ENCODE results near the gene DPY19L3. TPM values are rescaled to one million over a fixed set of nuclear protein-coding genes. Genes with fewer than 3 reads are reported as not detected.
"Not testable (repeated sequence)": the region's sequence is repeated elsewhere in the genome, so short reads cannot be mapped to it uniquely, and the experiment has no call there.

The DPY19L3 gene
- total RNA-seq, 2 experiments from 2014 or later, result 11.1 to 11.5 TPM

GRCh38 chr19:32489971-32490370, 84.4 kb downstream of the DPY19L3 start:
- DNase-seq, result no peak
- Mint-ChIP-seq H3K9me3 (no peaks in the 10 kb centered on the region), H3K4me3 (no peak overlapping the region), H3K27ac (no peak overlapping the region), H3K27me3 (ENCODE audit: low read depth) (no peaks in the 10 kb centered on the region), H3K36me3 (ENCODE audit: low read depth) (peaks cover 18% of the 10 kb centered on the region), H3K4me1 (ENCODE audit: low read depth) (no peaks in the 10 kb centered on the region)
- CTCF ChIA-PET, result no interaction called here
- intact Hi-C loops (cut with micrococcal nuclease), result no loop called here

GRCh38 chr19:32497391-32497790, 91.8 kb downstream of the DPY19L3 start:
- Mint-ChIP-seq H3K4me1 (ENCODE audit: low read depth) (no peaks in the 10 kb centered on the region), H3K4me3 (no peak overlapping the region), H3K27me3 (ENCODE audit: low read depth) (no peaks in the 10 kb centered on the region), H3K9me3 (no peaks in the 10 kb centered on the region), H3K27ac (no peak overlapping the region), H3K36me3 (ENCODE audit: low read depth) (no peaks in the 10 kb centered on the region)
- CTCF ChIA-PET, result interaction anchor here (1.0 kb wide), 1 partner anchor 54 kb away, joined by 4 read pairs; no protein-coding TSS in a partner anchor
- intact Hi-C loops (cut with micrococcal nuclease), result no loop called here
- DNase-seq, result no peak

GRCh38 chr19:32498648-32499200, 93.2 kb downstream of the DPY19L3 start:
- no peak overlapping the region for H3K4me3 Mint-ChIP-seq
- no peaks in the 10 kb centered on the region for H3K4me1 Mint-ChIP-seq (ENCODE audit: low read depth)
- no peak for DNase-seq
- no peaks in the 10 kb centered on the region for H3K27me3 Mint-ChIP-seq (ENCODE audit: low read depth)
- H3K9me3 Mint-ChIP-seq, result no peaks in the 10 kb centered on the region
- intact Hi-C loops (cut with micrococcal nuclease), result no loop called here
- no peak overlapping the region for H3K27ac Mint-ChIP-seq
- CTCF ChIA-PET, result no interaction called here
- H3K36me3 Mint-ChIP-seq (ENCODE audit: low read depth), result no peaks in the 10 kb centered on the region

GRCh38 chr19:32512498-32512897, 106.9 kb downstream of the DPY19L3 start:
- H3K9me3 Mint-ChIP-seq; H3K4me1 Mint-ChIP-seq (ENCODE audit: low read depth); H3K27me3 Mint-ChIP-seq (ENCODE audit: low read depth); CTCF ChIA-PET; intact Hi-C loops (cut with micrococcal nuclease); H3K36me3 Mint-ChIP-seq (ENCODE audit: low read depth); DNase-seq; H3K27ac Mint-ChIP-seq; H3K4me3 Mint-ChIP-seq: not testable (repeated sequence)

GRCh38 chr19:32519023-32519422, 113.5 kb downstream of the DPY19L3 start:
- Mint-ChIP-seq H3K27me3 (ENCODE audit: low read depth) (no peaks in the 10 kb centered on the region), H3K4me3 (no peak overlapping the region), H3K9me3 (no peaks in the 10 kb centered on the region), H3K4me1 (ENCODE audit: low read depth) (peaks cover 22% of the 10 kb centered on the region), H3K36me3 (ENCODE audit: low read depth) (no peaks in the 10 kb centered on the region), H3K27ac (no peak overlapping the region)
- intact Hi-C loops (cut with micrococcal nuclease), result no loop called here
- no peak for DNase-seq
- CTCF ChIA-PET, result no interaction called here

GRCh38 chr19:32522967-32523366, 117.4 kb downstream of the DPY19L3 start:
- H3K4me1 Mint-ChIP-seq (ENCODE audit: low read depth), result peaks cover 22% of the 10 kb centered on the region

GRCh38 chr19:32526895-32527294, 121.3 kb downstream of the DPY19L3 start:
- H3K27me3 Mint-ChIP-seq (ENCODE audit: low read depth), result no peaks in the 10 kb centered on the region
- no peak overlapping the region for H3K4me3 Mint-ChIP-seq

More at GRCh38 chr19:32522967-32523366, 117.4 kb downstream of the DPY19L3 start:
- CTCF ChIA-PET, result no interaction called here
- DNase-seq, result no peak
- H3K4me3 Mint-ChIP-seq, result no peak overlapping the region
- H3K36me3 Mint-ChIP-seq (ENCODE audit: low read depth), result no peaks in the 10 kb centered on the region
- no peak overlapping the region for H3K27ac Mint-ChIP-seq
- no peaks in the 10 kb centered on the region for H3K9me3 Mint-ChIP-seq
- H3K27me3 Mint-ChIP-seq (ENCODE audit: low read depth), result no peaks in the 10 kb centered on the region
- intact Hi-C loops (cut with micrococcal nuclease), result no loop called here

GRCh38 chr19:32530773-32531172, 125.2 kb downstream of the DPY19L3 start:
- peaks cover 20% of the 10 kb centered on the region for H3K9me3 Mint-ChIP-seq

More at GRCh38 chr19:32526895-32527294, 121.3 kb downstream of the DPY19L3 start:
- CTCF ChIA-PET, result no interaction called here
- intact Hi-C loops (cut with micrococcal nuclease), result no loop called here
- no peak overlapping the region for H3K27ac Mint-ChIP-seq
- H3K36me3 Mint-ChIP-seq (ENCODE audit: low read depth), result no peaks in the 10 kb centered on the region
- H3K4me1 Mint-ChIP-seq (ENCODE audit: low read depth), result no peaks in the 10 kb centered on the region
- peaks cover 10% of the 10 kb centered on the region for H3K9me3 Mint-ChIP-seq
- no peak for DNase-seq

GRCh38 chr19:32532233-32532632, 126.7 kb downstream of the DPY19L3 start:
- Mint-ChIP-seq H3K36me3 (ENCODE audit: low read depth) (no peaks in the 10 kb centered on the region), H3K4me1 (ENCODE audit: low read depth) (no peaks in the 10 kb centered on the region), H3K27me3 (ENCODE audit: low read depth) (no peaks in the 10 kb centered on the region), H3K4me3 (no peak overlapping the region), H3K27ac (no peak overlapping the region), H3K9me3 (peaks cover 20% of the 10 kb centered on the region)
- CTCF ChIA-PET, result no interaction called here
- no peak for DNase-seq
- intact Hi-C loops (cut with micrococcal nuclease), result no loop called here

More at GRCh38 chr19:32530773-32531172, 125.2 kb downstream of the DPY19L3 start:
- DNase-seq, result no peak
- intact Hi-C loops (cut with micrococcal nuclease), result no loop called here
- Mint-ChIP-seq H3K4me1 (ENCODE audit: low read depth) (no peaks in the 10 kb centered on the region), H3K27me3 (ENCODE audit: low read depth) (no peaks in the 10 kb centered on the region), H3K36me3 (ENCODE audit: low read depth) (no peaks in the 10 kb centered on the region), H3K4me3 (no peak overlapping the region), H3K27ac (no peak overlapping the region)
- CTCF ChIA-PET, result no interaction called here

Other genes starting within 250 kb of the DPY19L3 start
- gene ZNF507, start 60.2 kb upstream of the DPY19L3 start, total RNA-seq, result 10 to 100 TPM; 21.4 to 21.5 TPM
- gene PDCD5, start 175.4 kb downstream of the DPY19L3 start, total RNA-seq, result 100 to 1,000 TPM; 233 to 242 TPM